Measurements from ENCODE around the gene EPB41. TPM values are rescaled to one million over a fixed set of nuclear protein-coding genes. Genes with fewer than 3 reads are reported as not detected.

Gene EPB41
- total and polyA plus RNA-seq, 2 of the 4 experiments (the other 2 are of a cell fraction) = 4.6 to 10.0 TPM

- Histone ChIP-seq H4K5ac (ENCODE audit: low read depth, low read length) (no peak overlapping the region), H4K20me1 (ENCODE audit: insufficient read depth, low read length) (no peaks in the 10 kb centered on the region), H2BK5ac (ENCODE audit: low read depth, low read length, poor library complexity, severe bottlenecking) (no peak overlapping the region), H3K56ac (ENCODE audit: extremely low read depth, insufficient read depth, low read length) (no peak overlapping the region), H3K14ac (replicated peaks; ENCODE audit: low read depth, low read length) (no peak overlapping the region), H3K4me1 (ENCODE audit: control insufficient read depth, insufficient read depth, low read length) (no peaks in the 10 kb centered on the region), H3K27me3 (ENCODE audit: control insufficient read depth, insufficient read depth, low read length) (no peaks in the 10 kb centered on the region), H2BK20ac (ENCODE audit: low read depth, low read length) (no peak overlapping the region), H3K4me3 (ENCODE audit: insufficient read depth, low read depth, low read length) (no peak overlapping the region), H3K23ac (ENCODE audit: low read depth, low read length) (no peak overlapping the region), H2BK120ac (ENCODE audit: low read depth, low read length) (no peak overlapping the region), H2AK9ac (replicated peaks; ENCODE audit: low read depth, low read length, poor library complexity) (no peak overlapping the region), H3K18ac (ENCODE audit: low read depth, low read length) (no peak overlapping the region), H2AK5ac (ENCODE audit: low read depth, low read length) (no peak overlapping the region), H4K91ac (ENCODE audit: insufficient read depth, low read depth, low read length) (no peak overlapping the region), H3K4me2 (ENCODE audit: low read depth, low read length) (no peak overlapping the region), H3K36me3 (ENCODE audit: control insufficient read depth, insufficient read depth, low read length) (no peaks in the 10 kb centered on the region), H3K79me1 (ENCODE audit: low read depth in 1 of 2, low read length in 2 of 2) (no peaks in the 10 kb centered on the region), H4K8ac (ENCODE audit: low read depth in 2 of 2, low read length in 2 of 2) (no peak overlapping the region), H3K9ac (ENCODE audit: low read depth, low read length) (no peak overlapping the region), H3K4ac (ENCODE audit: low read depth, low read length) (no peak overlapping the region), H3K9me1 (ENCODE audit: insufficient read depth, low read length) (no peaks in the 10 kb centered on the region), H3K27ac (ENCODE audit: insufficient read depth, low read length) (no peak overlapping the region), H2AFZ (replicated peaks; ENCODE audit: low read length, poor library complexity) (no peak overlapping the region), H3K9me3 (ENCODE audit: control insufficient read depth, insufficient read depth, low read length) (no peaks in the 10 kb centered on the region), H2BK15ac (ENCODE audit: low read depth, low read length) (no peak overlapping the region)
- 50% methylated on average over 2 of the region's 6 CpGs; no CpG with 5 or more reads in 1 of the 2 experiments for WGBS, 2 experiments (ENCODE audit: extremely low coverage in 2 of 2, insufficient read length in 1 of 2)
- CTCF ChIA-PET = no interaction called here
- intact Hi-C loops (cut with micrococcal nuclease) = no loop called here
- dilution Hi-C loops (cut with HindIII; ENCODE audit: low sequenced_read_pairs, unreplicated experiment) = no loop called here
- BruUV-seq (replicated peaks) = no TSS peak
- in situ Hi-C loops (cut with MboI; ENCODE audit: low sequenced_read_pairs) = no loop called here
- DNase-seq (peak; percentile 15), ATAC-seq (ENCODE audit: low read depth) (peak; percentile 54)
- POLR2A ChIA-PET (ENCODE audit: unreplicated experiment) = no interaction called here
- TF ChIP-seq RCOR1 (IDR thresholded peaks at IDR 0.05; ENCODE audit: insufficient replicate concordance, low read length) = no peak
- TF ChIP-seq USF2 (IDR thresholded peaks at IDR 0.05; ENCODE audit: low read depth, low read length) = no peak
- no peak for TF ChIP-seq FOS (IDR thresholded peaks at IDR 0.05; ENCODE audit: low read depth, low read length)
- no peak for TF ChIP-seq POLR2A (IDR thresholded peaks at IDR 0.05; ENCODE audit: low read depth, low read length)
- no peak for TF ChIP-seq MXI1 (IDR thresholded peaks at IDR 0.05; ENCODE audit: borderline replicate concordance, low read depth, low read length)
- no peak for TF ChIP-seq CTCF (conservative IDR thresholded peaks at IDR 0.05; ENCODE audit: low read depth, low read length)
- no peak for TF ChIP-seq ELK1 (IDR thresholded peaks at IDR 0.05; ENCODE audit: borderline replicate concordance, low read depth, low read length)
- TF ChIP-seq CHD1 (IDR thresholded peaks at IDR 0.05; ENCODE audit: low read depth, low read length) = no peak
Measured at GRCh38 chr1:29105822-29106221, 191.5 kb downstream of the EPB41 start.

Data from IMR-90 (cell line).